Transverse colon (tissue), 4 donors: Measurements from ENCODE around the gene ZC3H12C. TPM values are rescaled to one million over a fixed set of nuclear protein-coding genes. Genes with fewer than 3 reads are reported as not detected.
"Not testable (repeated sequence)": the region's sequence is repeated elsewhere in the genome, so short reads cannot be mapped to it uniquely, and the experiment has no call there.

Source experiments
- DNase-seq: peaks from one replicate; pipeline ENCODE4 v3.0.0-alpha.2; 2019
- H3K27ac ChIP-seq, 4 donors: fragments of 200-600 bp; sonication (generic); 2 replicates each; pipeline ENCODE4 v1.5.1; 2016 to 2018; ENCODE audit warnings: inconsistent platforms in 4 of 4
- H3K27me3 ChIP-seq: fragments of 200-600 bp; sonication (generic); 2 replicates; pipeline ENCODE4 v1.5.1; 2017; ENCODE audit warnings: inconsistent platforms
- H3K36me3 ChIP-seq, 4 donors: fragments of 200-600 bp; sonication (generic); 2 replicates each; pipeline ENCODE4 v1.5.1; 2017 to 2019; ENCODE audit warnings: inconsistent platforms in 4 of 4
- H3K4me1 ChIP-seq, 4 donors: fragments of 200-600 bp; sonication (generic); 2 replicates each; pipeline ENCODE4 v1.5.1; 2017 to 2020; ENCODE audit warnings: inconsistent platforms in 4 of 4
- H3K4me3 ChIP-seq, 4 donors: fragments of 200-600 bp; sonication (generic); 1 replicate in 1 of 4; 2 replicates in 3 of 4; pipeline versions ENCODE4 v1.5.1 to v1.6.1; 2017 to 2019; ENCODE audit warnings: inconsistent platforms in 4 of 4
- H3K9me3 ChIP-seq, 2 donors: fragments of 200-600 bp; sonication (generic); 2 replicates each; pipeline ENCODE4 v1.5.1; 2017 to 2019; ENCODE audit warnings: inconsistent platforms in 2 of 2
- CTCF ChIP-seq, 5 experiments: fragments of 200-600 bp in 3 of 5; fragments of 450-650 bp in 2 of 5; sonication (generic) in 3 of 5; IDR thresholded peaks; 1 replicate in 2 of 5; 2 replicates in 3 of 5; pipeline ENCODE4 v1.5.1; 2016 to 2017; ENCODE audit warnings: antibody characterized with exemption in 5 of 5, inconsistent platforms in 3 of 5, mild to moderate bottlenecking in 2 of 5, moderate library complexity in 1 of 5
- EP300 ChIP-seq: sonication (generic); formaldehyde crosslinking; IDR thresholded peaks from one replicate; pipeline ENCODE4 v1.6.1; 2017; ENCODE audit warnings: antibody characterized with exemption, low read depth
- POLR2A ChIP-seq: fragments of 450-650 bp; IDR thresholded peaks from one replicate; pipeline ENCODE4 v1.6.1; 2016; ENCODE audit warnings: antibody characterized with exemption, mild to moderate bottlenecking, moderate library complexity
- POLR2AphosphoS5 ChIP-seq, 3 donors: sonication (generic); formaldehyde crosslinking; IDR thresholded peaks; one replicate each; pipeline ENCODE4 v1.6.1; 2016; ENCODE audit warnings: antibody characterized with exemption in 3 of 3
- WGBS, 2 donors: methylation state at CpG; one replicate each; pipeline ENCODE4 v1.1.5; 2018; ENCODE audit warnings: low coverage in 1 of 2; 5-methylcytosine and 5-hydroxymethylcytosine counted together
- in situ Hi-C, 4 donors: fragments of 200-750 bp; cut with MboI; loops; one replicate each; pipeline versions ENCODE4 v1.15.0 to v1.15.1; 2017; ENCODE audit warnings: low sequenced_read_pairs in 3 of 4, low pct_ligation_motif_present in 1 of 4, low pct_unique_long_range_greater_than_20kb in 1 of 4
- intact Hi-C: fragments of 100-400 bp; cut with DNase I; formaldehyde crosslinking; loops from one replicate; pipeline ENCODE4 v1.15.1; 2023; ENCODE audit warnings: low total_unique reads
- total RNA-seq, 4 donors: library from RNA; depleted of rRNA; stranded (reverse); fragments of >200 nt; gene quantifications; one replicate each; pipeline ENCODE4 v1.1.0, GENCODE V29; 2016

ZC3H12C gene
- total RNA-seq, 4 donors from 2014 or later, result 6.4 to 21.2 (median 14.4) TPM

DNA sequence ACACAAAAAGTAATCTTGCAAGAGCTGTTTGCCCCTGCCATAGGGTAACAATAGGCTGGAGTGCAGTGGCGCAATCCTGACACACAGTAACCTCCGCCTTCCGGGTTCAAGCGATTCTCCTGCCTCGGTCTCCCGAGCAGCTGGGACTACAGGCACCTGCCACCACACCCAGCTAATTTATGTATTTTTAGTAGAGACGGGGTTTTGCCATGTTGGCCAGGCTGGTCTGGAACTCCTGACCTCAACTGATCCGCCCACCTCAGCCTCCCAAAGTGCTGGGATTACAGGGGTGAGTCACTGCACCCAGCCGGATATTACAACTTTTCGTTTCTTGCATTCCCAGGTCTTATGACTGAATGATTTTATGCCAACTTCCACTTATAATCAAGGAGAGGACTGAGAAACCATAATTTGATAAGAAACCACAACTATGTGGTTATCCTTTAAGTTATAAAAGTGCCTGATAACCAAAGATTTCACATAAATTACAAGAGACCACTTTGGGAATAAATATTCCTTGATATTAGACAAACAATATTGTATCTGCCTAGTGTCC lies 101.1 kb downstream of the ZC3H12C start:
- TF ChIP-seq POLR2AphosphoS5 (IDR thresholded peaks at IDR 0.05), result peak in 1 of 3 donors; percentile 17
- peak; percentile 69 for DNase-seq
- H3K4me3 ChIP-seq, H3K9me3 ChIP-seq, H3K4me1 ChIP-seq, intact Hi-C loops, H3K27me3 ChIP-seq, H3K36me3 ChIP-seq: not testable (repeated sequence)
- in situ Hi-C loops, result loop anchor here in 3 of 4 donors (25.0 kb wide), 3 partner anchors 257 to 1243 kb away; partner anchors contain the start of gene POU2AF2 (in 1 of the 3)
- 65 to 67% methylated on average over 5 to 10 of the region's 10 CpGs for WGBS, 2 donors
- H3K27ac ChIP-seq, result peak overlapping the region in 1 of 4 donors; percentile 36

DNA sequence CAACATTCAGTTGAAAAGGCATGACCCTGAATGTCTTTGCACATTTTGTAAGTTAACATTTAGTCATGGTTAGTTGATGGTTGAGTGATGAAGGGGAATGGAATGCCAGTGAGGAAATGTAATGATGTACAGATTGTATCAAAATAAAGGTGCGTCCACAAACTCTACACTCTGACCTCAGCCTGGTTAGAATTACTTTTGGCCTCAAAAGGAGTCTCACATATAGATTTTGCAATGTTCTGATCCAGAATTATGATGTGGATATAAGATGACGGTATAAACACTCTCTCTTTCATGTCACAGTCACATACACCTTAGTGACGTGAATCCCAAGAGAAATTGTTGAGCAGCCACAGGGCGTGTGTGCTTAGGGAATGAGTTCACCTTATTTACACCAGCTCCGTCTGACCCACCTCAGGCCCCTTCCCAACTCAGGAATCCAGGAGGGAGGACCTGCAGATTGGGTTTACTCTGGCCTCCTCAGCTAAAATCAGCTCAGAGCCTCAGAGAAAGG lies 103.1 kb downstream of the ZC3H12C start:
- TF ChIP-seq POLR2AphosphoS5 (IDR thresholded peaks at IDR 0.05) (peak in 1 of 3 donors; percentile 11), EP300 (no peak)
- WGBS, 2 donors, result 85 to 94% methylated on average over 4 to 5 of the region's 5 CpGs
- Histone ChIP-seq H3K4me3 (no peak overlapping the region), H3K27me3 (no peaks in the 10 kb centered on the region), H3K27ac (no peak overlapping the region), H3K36me3 (no peaks in the 10 kb centered on the region), H3K4me1 (peaks cover 0 to 4% (median 3%) of the 10 kb centered on the region in 4 donors), H3K9me3 (no peaks in the 10 kb centered on the region)
- DNase-seq, result peak; percentile 20
- intact Hi-C loops (loop anchor here (2.0 kb wide), 1 partner anchor 227 kb away; no protein-coding TSS in a partner anchor), in situ Hi-C loops (loop anchor here in 3 of 4 donors (25.0 kb wide), 3 partner anchors 259 to 1241 kb away; partner anchors contain the start of gene POU2AF2 (in 1 of the 3))

GRCh38 chr11:110196884-110197420 lies 103.8 kb downstream of the ZC3H12C start:
- in situ Hi-C loops (loop anchor here in 3 of 4 donors (25.0 kb wide), 3 partner anchors 260 to 1240 kb away; partner anchors contain the start of gene POU2AF2 (in 1 of the 3)), intact Hi-C loops (loop anchor here (2.0 kb wide), 1 partner anchor 226 kb away; no protein-coding TSS in a partner anchor)
- TF ChIP-seq CTCF (IDR thresholded peaks at IDR 0.05) (no peak), POLR2A (no peak), POLR2AphosphoS5 (IDR thresholded peaks at IDR 0.05) (no peak), EP300 (no peak)

DNA sequence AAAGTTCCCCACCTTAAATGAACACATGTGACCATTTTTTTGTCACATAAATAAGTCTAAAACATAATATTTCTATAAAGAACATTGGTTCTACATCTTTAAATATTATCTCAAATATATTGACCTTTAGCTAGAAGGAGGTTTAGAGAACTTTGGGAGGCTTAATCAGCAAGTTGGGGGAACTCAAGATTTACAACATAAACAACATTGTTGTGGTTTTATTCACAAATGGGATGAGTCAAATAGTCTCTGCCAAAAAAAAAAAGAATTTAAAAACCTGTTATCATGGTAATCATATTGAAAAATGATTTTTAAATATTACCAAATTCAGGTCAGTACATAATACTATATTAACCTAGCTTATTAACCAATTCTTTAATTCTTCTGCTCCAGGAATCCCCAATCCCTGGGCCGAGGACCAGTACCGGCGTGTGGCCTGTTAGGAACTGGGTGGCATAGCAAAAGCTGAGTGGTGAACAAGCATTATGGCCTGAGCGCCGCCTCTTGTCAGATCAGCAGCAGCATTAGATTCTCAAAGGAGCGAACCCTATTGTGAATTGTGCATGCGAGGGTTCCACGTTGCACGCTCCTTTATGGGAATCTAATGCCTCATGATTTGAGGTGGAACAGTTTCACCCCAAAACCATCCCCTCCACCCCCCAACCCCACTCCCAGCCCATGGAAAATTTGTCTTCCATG lies 105.0 kb downstream of the ZC3H12C start:
- no peaks in the 10 kb centered on the region for H3K27me3 ChIP-seq
- no peak overlapping the region for H3K27ac ChIP-seq
- in situ Hi-C loops, result loop anchor here in 3 of 4 donors (25.0 kb wide), 3 partner anchors 261 to 1239 kb away; partner anchors contain the start of gene POU2AF2 (in 1 of the 3)
- no peak for DNase-seq
- WGBS, 2 donors, result 91 to 93% methylated on average over 5 to 9 of the region's 9 CpGs
- peaks cover 0 to 4% (median 3%) of the 10 kb centered on the region in 4 donors for H3K4me1 ChIP-seq
- intact Hi-C loops, result no loop called here
- no peaks in the 10 kb centered on the region for H3K36me3 ChIP-seq
- no peaks in the 10 kb centered on the region for H3K9me3 ChIP-seq
- no peak overlapping the region for H3K4me3 ChIP-seq
- TF ChIP-seq POLR2AphosphoS5 (IDR thresholded peaks at IDR 0.05) (no peak), POLR2A (no peak), EP300 (no peak), CTCF (IDR thresholded peaks at IDR 0.05) (no peak)

More at GRCh38 chr11:110196884-110197420, 103.8 kb downstream of the ZC3H12C start:
- no peak overlapping the region for H3K27ac ChIP-seq
- no peak overlapping the region for H3K4me3 ChIP-seq
- H3K27me3 ChIP-seq, result no peaks in the 10 kb centered on the region
- DNase-seq, result no peak
- 87 to 100% methylated on average over 1 to 9 of the region's 9 CpGs for WGBS, 2 donors
- peaks cover 0 to 4% (median 3%) of the 10 kb centered on the region in 4 donors for H3K4me1 ChIP-seq
- no peaks in the 10 kb centered on the region for H3K36me3 ChIP-seq
- H3K9me3 ChIP-seq, result no peaks in the 10 kb centered on the region
